Stimulated activated CD4-positive, alpha-beta T cell treated with anti-CD3 and anti-CD28 coated beads, Interleukin-12 subunit alpha, Interleukin-12 subunit beta, amount 100 ng/mL, for 24 hours (primary cell): ENCODE data around the gene VWCE.
"Not testable (repeated sequence)": the region's sequence is repeated elsewhere in the genome, so short reads cannot be mapped to it uniquely, and the experiment has no call there.

ENCODE experiments used
- DNase-seq, 2 experiments: peaks; one replicate each; pipeline ENCODE4 v3.0.0-alpha.2; 2020; ENCODE audit warnings: low read depth in 2 of 2

Gene VWCE

DNA sequence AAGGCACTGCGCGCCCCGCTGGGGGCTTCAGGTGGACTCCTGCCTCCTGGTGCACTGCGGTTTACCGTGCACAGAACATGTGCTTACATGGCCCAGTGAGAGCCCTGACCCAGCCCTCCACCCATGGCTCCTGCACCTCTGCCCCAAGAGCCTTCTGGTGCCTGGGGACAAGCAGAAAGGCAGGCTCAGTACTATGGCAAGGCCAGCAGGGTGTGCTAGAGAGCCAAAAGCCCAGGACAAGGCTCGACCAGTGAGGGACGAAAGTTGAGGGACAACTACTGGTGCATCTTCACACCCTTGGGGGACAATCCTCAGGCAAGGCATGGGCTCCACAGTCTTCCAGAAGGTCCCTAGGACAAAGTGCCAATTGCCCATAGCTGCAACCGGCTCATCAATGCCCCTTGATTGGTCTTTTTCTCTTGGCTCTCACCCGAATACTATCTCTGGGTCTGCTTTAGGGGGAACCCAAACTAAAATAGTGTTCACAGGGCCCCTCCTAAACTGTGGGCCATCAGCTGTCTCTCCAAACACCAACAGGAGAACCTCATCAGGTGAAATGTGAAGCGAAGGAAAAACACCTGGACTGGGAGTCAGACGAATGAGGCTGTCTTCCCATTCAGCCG is 40.6 kb downstream of the VWCE start:
- DNase-seq, result peak; percentile 39 to 62

DNA sequence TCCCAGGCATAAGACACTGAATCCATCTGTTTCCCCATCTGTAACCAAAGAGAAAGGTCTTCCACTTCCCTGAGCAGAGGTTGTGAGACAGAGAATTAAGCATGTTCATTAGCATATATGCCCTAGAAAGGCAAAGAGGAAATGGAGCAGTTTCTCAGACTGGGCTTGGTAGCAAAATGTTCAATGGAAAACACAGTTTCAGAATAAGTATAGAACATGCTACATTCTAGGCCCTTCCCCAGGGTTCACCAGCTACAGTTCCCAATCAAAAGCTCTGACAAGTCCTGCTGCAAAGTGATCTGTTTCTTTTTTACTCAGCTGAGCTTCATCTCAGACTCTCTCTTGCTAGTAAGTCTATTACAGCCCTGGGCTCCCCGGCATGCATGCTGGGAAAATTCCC is 42.8 kb downstream of the VWCE start:
- DNase-seq, result not testable (repeated sequence)

DNA sequence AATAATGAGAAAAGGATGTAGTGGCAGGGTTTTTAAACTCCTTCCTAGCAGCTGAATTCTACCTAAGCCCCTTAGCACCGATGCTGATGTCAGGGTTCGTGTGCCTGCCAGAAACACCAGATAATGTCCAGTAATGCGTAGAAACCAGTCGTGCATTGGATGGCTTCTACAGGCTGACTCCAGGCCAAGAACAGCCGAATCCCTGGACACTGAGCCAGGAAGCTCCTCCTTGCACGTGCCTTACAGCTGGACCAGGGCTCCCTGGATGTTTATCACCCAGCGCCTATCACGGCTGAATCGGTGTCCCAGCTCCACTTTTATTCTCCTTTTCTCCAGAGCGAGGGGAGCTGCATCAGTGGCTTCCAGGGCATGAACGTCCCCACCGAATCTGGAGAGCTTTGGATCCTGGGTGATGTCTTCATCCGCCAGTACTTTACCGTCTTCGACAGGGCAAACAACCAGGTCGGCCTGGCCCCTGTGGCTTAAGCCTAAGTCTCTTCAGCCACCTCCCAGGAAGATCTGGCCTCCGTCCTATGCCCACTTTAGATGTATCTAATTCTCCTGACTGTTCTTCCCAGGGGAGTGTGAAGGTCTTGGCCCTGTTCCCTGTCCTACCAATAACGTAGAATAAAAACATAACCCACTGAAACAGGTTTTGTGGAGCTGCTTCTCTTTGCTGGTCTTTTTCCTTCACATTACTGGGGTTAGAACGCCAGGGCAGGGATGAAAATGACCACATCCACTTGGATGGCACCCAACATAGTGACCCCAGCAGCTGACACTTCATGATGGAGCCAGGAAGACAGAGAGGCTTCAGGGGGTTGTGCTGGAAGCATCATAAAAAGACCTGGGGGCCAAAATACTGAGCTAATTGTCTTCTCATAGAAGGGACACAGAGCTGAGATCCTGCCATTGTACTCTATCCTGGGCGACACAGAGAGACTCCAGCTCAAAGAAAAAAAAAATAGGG is 44.0 kb downstream of the VWCE start:
- DNase-seq, result not testable (repeated sequence)

DNA sequence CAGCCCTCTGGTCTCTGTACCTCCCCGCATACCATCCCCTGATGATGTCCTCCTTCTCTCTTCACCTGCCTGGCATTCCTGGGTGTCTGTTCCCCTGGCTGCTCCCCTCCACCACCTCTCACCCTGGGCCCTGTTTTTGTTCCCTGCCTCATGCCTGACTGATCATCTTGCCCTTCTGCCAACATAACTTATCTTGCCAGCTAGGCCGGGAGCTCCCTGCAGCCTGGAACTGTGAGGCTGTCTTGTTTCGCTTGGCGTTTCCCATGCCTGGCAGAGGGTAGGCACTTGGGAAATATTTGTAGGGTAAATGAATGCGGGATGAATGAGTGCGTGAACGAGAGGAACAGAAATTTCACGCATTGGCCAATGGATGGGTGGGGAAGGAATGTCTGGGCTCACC is 45.9 kb downstream of the VWCE start:
- DNase-seq, result not testable (repeated sequence)

DNA sequence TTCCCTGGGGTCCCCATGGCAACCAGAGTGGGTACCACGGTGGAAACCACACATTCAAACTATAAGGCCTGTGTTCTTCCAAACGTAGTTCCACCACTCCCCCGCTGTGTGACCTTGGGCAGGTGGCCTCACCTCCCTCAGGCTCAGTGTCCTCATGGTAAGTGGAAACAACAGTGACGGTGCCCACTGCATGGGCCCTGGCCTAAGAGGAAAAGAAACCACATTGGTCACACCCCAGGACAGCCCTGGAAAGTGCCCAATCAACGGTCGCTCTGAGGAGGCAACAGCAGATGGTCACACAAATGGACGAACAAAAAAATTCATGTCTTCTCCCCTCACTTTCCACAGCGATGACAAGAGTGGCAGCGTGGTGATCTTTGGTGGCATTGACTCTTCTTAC is 47.0 kb downstream of the VWCE start:
- not testable (repeated sequence) for DNase-seq

DNA sequence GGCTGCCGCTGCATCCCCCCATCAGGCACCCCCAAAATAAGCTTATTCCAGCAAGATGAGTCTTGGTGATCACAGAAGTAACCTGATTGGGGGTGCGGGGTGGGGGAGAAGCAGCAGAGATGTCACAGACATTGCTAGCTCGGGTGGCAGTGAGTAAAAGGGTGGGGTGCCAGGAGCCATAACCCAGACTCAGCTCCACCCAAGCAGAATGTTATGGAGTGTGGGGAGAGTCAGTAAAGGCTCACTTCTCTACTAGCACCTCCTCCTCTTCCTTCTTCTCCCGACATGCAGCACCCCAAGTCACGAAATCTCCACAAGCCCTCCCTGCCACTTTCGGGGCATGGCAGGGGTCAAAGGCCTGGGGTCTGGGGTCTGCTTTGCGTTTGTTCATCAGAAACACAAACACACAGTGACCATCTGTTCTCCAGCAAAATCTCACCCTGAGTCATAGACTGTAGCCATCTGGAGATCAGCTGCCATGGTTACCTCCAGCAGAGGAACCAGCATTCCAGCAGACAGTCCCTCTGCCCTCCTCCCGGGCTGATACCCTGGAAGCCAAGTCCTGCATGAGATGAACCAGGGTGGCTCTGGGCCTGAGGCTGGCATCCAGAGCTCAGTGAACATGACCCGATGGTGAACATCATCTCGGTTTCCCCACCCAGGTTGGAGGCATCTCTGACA is 49.7 kb downstream of the VWCE start:
- DNase-seq, result not testable (repeated sequence)

DNA sequence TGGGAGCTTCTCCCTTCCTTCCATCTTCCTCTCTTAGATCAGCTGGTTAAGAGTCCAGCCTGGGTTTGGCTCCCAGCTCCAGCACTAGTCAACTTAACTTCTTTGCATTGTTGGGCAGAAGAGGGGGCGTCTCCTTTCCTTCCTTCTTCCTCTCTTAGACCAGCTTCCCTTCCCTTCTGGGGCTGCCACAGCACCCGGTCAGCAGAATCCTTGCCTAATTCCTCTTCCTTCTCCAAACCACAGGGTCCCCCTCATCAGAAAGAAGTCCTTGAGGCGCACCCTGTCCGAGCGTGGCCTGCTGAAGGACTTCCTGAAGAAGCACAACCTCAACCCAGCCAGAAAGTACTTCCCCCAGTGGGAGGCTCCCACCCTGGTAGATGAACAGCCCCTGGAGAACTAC is 53.6 kb downstream of the VWCE start:
- not testable (repeated sequence) for DNase-seq

DNA sequence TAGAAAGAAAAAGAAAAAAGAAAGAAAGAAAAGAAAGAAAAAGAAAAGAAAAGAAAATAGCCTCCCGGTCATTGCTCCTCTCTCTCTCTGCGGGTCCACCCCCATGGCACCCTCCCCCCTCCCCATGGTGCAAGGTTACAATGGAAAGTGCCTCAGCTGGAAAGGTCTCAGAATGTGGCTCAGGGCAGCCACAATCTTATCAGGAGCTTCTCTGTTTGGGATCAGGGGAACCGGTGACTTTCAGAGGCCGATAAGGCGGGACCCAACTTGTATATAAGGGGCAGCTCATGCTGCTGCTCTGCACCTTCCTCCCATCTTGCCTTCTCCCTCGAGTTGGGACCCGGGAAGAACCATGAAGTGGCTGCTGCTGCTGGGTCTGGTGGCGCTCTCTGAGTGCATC is 54.2 kb downstream of the VWCE start, which contains the start of gene PGA5:
PGA5 (plus strand) TSS at position 301 of the 400 bp plus-strand sequence; CDS start at position 353, 52 bp downstream.
- DNase-seq, result not testable (repeated sequence)

DNA sequence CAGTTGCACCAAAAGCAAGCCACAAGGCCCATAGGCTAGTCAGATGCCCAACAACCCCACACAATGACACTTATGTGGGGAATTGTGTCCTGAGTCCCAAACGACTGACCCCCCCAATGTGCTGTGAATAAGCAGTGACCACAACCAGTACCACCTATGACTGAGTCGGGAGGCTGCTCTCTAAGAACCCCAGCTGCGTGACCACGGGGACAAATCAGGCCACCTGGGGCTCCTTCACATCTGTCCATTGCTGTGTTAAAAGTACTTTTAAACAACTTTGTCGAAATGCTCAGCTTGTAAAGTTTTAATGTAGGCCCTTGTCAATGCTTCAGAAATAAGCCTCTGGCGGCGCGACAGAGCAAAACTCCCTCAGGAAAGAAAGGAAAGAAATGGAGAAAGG is 54.8 kb downstream of the VWCE start:
- DNase-seq, result not testable (repeated sequence)

DNA sequence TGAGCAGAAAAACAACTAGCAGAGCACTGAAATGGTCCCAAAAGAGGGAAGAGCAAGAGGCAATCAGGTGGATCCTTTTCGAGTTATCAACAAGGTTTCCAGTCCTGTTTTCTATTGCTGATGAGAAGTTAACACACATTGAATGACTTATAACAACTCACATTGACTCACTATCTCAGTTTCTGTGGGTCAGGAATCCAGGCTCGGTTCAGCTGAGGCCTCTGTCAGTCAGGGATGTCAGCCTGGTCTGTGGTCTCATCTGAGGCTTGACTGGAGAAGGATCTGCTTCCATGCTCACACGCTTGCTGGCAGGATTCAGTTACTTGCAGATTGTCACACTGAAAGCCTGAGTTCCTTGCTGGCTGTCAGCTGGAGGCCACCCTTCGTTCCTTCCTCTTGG is 58.0 kb downstream of the VWCE start:
- DNase-seq, result not testable (repeated sequence)

DNA sequence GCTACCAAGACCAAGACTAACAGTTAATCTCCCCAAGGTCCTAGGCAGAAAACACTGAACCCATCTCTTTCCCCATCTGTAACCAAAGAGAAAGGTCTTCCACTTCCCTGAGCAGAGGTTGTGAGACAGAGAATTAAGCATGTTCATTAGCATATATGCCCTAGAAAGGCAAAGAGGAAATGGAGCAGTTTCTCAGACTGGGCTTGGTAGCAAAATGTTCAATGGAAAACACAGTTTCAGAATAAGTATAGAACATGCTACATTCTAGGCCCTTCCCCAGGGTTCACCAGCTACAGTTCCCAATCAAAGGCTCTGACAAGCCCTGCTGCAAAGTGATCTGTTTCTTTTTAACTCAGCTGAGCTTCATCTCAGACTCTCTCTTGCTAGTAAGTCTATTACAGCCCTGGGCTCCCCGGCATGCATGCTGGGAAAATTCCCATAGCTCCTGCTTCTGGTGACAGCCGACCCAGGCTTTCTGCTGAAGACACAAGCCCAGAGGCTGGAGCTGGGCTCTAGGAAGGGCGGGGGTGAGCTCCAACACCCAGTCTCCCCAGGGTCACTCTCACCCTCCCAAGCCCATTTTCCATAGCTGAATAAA is 62.5 kb downstream of the VWCE start:
- not testable (repeated sequence) for DNase-seq

DNA sequence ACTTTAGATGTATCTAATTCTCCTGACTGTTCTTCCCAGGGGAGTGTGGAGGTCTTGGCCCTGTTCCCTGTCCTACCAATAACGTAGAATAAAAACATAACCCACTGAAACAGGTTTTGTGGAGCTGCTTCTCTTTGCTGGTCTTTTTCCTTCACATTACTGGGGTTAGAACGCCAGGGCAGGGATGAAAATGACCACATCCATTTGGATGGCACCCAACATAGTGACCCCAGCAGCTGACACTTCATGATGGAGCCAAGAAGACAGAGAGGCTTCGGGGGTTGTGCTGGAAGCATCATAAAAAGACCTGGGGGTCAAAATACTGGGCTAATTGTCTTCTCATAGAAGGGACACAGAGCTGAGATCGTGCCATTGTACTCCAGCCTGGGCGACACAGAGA is 63.5 kb downstream of the VWCE start:
- not testable (repeated sequence) for DNase-seq

DNA sequence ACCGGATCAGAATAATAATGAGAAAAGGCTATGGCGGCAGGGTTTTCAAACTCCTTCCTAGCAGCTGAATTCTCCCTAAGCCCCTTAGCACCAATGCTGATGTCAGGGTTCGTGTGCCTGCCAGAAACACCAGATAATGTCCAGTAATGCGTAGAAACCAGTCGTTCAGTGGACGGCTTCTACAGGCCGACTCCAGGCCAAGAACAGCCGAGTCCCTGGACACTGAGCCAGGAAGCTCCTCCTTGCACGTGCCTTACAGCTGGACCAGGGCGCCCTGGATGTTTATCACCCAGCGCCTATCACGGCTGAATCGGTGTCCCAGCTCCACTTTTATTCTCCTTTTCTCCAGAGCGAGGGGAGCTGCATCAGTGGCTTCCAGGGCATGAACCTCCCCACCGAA is 64.1 kb downstream of the VWCE start:
- not testable (repeated sequence) for DNase-seq

DNA sequence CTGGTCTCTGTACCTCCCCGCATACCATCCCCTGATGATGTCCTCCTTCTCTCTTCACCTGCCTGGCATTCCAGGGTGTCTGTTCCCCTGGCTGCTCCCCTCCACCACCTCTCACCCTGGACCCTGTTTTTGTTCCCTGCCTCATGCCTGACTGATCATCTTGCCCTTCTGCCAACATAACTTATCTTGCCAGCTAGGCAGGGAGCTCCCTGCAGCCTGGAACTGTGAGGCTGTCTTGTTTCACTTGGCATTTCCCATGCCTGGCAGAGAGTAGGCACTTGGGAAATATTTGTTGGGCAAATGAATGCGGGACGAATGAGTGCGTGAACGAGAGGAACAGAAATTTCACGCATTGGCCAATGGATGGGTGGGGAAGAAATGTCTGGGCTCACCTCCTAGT is 65.7 kb downstream of the VWCE start:
- DNase-seq, result not testable (repeated sequence)

DNA sequence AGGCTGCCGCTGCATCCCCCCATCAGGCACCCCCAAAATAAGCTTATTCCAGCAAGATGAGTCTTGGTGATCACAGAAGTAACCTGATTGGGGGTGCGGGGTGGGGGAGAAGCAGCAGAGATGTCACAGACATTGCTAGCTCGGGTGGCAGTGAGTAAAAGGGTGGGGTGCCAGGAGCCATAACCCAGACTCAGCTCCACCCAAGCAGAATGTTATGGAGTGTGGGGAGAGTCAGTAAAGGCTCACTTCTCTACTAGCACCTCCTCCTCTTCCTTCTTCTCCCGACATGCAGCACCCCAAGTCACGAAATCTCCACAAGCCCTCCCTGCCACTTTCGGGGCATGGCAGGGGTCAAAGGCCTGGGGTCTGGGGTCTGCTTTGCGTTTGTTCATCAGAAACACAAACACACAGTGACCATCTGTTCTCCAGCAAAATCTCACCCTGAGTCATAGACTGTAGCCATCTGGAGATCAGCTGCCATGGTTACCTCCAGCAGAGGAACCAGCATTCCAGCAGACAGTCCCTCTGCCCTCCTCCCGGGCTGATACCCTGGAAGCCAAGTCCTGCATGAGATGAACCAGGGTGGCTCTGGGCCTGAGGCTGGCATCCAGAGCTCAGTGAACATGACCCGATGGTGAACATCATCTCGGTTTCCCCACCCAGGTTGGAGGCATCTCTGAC is 68.5 kb downstream of the VWCE start:
- not testable (repeated sequence) for DNase-seq

DNA sequence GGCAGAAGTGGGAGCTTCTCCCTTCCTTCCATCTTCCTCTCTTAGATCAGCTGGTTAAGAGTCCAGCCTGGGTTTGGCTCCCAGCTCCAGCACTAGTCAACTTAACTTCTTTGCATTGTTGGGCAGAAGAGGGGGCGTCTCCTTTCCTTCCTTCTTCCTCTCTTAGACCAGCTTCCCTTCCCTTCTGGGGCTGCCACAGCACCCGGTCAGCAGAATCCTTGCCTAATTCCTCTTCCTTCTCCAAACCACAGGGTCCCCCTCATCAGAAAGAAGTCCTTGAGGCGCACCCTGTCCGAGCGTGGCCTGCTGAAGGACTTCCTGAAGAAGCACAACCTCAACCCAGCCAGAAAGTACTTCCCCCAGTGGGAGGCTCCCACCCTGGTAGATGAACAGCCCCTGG is 72.4 kb downstream of the VWCE start:
- not testable (repeated sequence) for DNase-seq

DNA sequence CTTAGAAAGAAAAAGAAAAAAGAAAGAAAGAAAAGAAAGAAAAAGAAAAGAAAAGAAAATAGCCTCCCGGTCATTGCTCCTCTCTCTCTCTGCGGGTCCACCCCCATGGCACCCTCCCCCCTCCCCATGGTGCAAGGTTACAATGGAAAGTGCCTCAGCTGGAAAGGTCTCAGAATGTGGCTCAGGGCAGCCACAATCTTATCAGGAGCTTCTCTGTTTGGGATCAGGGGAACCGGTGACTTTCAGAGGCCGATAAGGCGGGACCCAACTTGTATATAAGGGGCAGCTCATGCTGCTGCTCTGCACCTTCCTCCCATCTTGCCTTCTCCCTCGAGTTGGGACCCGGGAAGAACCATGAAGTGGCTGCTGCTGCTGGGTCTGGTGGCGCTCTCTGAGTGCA is 73.1 kb downstream of the VWCE start, which contains the start of gene PGA4:
PGA4 (plus strand) TSS at position 301 of the 400 bp plus-strand sequence; CDS start at position 355, 54 bp downstream.
- not testable (repeated sequence) for DNase-seq

DNA sequence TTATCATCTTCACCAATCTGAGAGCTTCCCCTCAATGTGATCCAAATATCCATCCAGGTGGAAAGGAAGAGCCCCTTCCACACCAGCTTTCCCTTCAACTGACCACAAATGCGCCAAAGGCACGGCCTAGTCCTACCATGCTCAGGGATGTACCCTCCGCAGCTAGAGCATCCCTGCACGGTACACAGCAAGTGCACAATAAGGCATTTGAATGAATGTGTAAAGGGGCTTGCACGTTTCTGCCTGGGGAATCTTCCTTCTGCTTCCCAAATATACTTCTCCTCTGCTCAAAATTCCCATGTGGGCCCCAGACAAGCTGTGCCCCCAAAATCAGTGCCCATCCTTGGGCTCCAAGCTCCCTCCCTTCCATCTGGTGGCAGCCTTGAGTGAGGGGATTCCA is 76.1 kb downstream of the VWCE start:
- DNase-seq, result not testable (repeated sequence)

DNA sequence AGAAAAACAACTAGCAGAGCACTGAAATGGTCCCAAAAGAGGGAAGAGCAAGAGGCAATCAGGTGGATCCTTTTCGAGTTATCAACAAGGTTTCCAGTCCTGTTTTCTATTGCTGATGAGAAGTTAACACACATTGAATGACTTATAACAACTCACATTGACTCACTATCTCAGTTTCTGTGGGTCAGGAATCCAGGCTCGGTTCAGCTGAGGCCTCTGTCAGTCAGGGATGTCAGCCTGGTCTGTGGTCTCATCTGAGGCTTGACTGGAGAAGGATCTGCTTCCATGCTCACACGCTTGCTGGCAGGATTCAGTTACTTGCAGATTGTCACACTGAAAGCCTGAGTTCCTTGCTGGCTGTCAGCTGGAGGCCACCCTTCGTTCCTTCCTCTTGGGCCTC is 76.8 kb downstream of the VWCE start:
- not testable (repeated sequence) for DNase-seq

DNA sequence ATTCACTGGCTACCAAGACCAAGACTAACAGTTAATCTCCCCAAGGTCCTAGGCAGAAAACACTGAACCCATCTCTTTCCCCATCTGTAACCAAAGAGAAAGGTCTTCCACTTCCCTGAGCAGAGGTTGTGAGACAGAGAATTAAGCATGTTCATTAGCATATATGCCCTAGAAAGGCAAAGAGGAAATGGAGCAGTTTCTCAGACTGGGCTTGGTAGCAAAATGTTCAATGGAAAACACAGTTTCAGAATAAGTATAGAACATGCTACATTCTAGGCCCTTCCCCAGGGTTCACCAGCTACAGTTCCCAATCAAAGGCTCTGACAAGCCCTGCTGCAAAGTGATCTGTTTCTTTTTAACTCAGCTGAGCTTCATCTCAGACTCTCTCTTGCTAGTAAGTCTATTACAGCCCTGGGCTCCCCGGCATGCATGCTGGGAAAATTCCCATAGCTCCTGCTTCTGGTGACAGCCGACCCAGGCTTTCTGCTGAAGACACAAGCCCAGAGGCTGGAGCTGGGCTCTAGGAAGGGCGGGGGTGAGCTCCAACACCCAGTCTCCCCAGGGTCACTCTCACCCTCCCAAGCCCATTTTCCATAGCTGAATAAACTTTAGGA is 81.3 kb downstream of the VWCE start:
- DNase-seq, result not testable (repeated sequence)

DNA sequence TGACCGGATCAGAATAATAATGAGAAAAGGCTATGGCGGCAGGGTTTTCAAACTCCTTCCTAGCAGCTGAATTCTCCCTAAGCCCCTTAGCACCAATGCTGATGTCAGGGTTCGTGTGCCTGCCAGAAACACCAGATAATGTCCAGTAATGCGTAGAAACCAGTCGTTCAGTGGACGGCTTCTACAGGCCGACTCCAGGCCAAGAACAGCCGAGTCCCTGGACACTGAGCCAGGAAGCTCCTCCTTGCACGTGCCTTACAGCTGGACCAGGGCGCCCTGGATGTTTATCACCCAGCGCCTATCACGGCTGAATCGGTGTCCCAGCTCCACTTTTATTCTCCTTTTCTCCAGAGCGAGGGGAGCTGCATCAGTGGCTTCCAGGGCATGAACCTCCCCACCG is 82.9 kb downstream of the VWCE start:
- not testable (repeated sequence) for DNase-seq
